Measurements from ENCODE around the gene SHKBP1.

Gene SHKBP1

DNA sequence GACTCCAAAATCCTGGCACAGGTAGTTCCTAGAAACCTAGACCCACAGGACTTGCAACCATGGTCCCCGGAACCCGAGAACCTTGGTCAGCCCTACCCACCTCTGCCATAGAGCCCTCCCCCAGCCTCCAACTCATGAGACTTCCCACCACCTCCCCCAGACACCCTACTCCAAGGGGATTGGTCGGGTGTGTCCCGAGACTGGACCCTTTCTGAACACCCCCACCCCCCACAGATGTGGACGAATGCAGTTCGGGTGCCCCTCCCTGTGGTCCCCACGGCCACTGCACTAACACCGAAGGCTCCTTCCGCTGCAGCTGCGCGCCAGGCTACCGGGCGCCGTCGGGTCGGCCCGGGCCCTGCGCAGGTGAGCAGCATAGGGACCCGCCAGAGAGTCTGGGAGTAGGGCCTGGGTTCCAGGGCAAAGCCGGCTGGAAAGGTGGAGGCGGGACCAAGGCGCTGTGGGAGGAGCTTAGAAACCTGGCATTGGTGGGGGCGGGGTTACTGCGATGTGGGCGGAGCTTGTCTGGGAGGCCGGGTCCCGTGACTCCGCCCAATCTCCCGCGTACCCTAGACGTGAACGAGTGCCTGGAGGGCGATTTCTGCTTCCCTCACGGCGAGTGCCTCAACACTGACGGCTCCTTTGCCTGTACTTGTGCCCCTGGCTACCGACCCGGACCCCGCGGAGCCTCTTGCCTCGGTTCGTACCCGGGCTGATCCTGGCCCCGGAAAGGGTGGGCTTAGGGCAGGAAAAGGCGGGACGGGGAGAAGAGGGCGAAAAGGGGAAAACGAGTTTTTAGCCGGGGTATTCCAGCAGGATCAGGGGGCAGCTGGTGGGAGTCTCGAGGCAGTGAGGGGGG lies 36.4 kb downstream of the SHKBP1 start:
- TF ChIP-seq OSR1 (CRISPR knock-in tag; IDR thresholded peaks at IDR 0.05): no peak
- no peak for TF ChIP-seq TCF4 (CRISPR knock-in tag; IDR thresholded peaks at IDR 0.05; ENCODE audit: borderline replicate concordance)
- TF ChIP-seq, protein P1, sequence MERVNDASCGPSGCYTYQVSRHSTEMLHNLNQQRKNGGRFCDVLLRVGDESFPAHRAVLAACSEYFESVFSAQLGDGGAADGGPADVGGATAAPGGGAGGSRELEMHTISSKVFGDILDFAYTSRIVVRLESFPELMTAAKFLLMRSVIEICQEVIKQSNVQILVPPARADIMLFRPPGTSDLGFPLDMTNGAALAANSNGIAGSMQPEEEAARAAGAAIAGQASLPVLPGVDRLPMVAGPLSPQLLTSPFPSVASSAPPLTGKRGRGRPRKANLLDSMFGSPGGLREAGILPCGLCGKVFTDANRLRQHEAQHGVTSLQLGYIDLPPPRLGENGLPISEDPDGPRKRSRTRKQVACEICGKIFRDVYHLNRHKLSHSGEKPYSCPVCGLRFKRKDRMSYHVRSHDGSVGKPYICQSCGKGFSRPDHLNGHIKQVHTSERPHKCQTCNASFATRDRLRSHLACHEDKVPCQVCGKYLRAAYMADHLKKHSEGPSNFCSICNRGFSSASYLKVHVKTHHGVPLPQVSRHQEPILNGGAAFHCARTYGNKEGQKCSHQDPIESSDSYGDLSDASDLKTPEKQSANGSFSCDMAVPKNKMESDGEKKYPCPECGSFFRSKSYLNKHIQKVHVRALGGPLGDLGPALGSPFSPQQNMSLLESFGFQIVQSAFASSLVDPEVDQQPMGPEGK (CRISPR knock-in tag; IDR thresholded peaks at IDR 0.05; ENCODE audit: borderline replicate concordance): no peak
- no peak for TF ChIP-seq ESRRG (CRISPR knock-in tag; IDR thresholded peaks at IDR 0.05)
- TF ChIP-seq ZNF70 (CRISPR knock-in tag; IDR thresholded peaks at IDR 0.05): no peak
- TF ChIP-seq ARNTL (CRISPR knock-in tag; IDR thresholded peaks at IDR 0.05; ENCODE audit: borderline replicate concordance, low read depth): no peak
- TF ChIP-seq, protein P2, sequence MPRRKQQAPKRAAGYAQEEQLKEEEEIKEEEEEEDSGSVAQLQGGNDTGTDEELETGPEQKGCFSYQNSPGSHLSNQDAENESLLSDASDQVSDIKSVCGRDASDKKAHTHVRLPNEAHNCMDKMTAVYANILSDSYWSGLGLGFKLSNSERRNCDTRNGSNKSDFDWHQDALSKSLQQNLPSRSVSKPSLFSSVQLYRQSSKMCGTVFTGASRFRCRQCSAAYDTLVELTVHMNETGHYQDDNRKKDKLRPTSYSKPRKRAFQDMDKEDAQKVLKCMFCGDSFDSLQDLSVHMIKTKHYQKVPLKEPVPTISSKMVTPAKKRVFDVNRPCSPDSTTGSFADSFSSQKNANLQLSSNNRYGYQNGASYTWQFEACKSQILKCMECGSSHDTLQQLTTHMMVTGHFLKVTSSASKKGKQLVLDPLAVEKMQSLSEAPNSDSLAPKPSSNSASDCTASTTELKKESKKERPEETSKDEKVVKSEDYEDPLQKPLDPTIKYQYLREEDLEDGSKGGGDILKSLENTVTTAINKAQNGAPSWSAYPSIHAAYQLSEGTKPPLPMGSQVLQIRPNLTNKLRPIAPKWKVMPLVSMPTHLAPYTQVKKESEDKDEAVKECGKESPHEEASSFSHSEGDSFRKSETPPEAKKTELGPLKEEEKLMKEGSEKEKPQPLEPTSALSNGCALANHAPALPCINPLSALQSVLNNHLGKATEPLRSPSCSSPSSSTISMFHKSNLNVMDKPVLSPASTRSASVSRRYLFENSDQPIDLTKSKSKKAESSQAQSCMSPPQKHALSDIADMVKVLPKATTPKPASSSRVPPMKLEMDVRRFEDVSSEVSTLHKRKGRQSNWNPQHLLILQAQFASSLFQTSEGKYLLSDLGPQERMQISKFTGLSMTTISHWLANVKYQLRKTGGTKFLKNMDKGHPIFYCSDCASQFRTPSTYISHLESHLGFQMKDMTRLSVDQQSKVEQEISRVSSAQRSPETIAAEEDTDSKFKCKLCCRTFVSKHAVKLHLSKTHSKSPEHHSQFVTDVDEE (CRISPR knock-in tag; IDR thresholded peaks at IDR 0.05): no peak
- no peak for TF ChIP-seq TOX (CRISPR knock-in tag; IDR thresholded peaks at IDR 0.05; ENCODE audit: borderline replicate concordance)
- TF ChIP-seq SNAI2 (CRISPR knock-in tag; IDR thresholded peaks at IDR 0.05): no peak
- no peak for TF ChIP-seq CSDC2 (CRISPR knock-in tag; IDR thresholded peaks at IDR 0.05)
- no peak for TF ChIP-seq ZNF565 (CRISPR knock-in tag; conservative IDR thresholded peaks at IDR 0.05; ENCODE audit: low read depth)
- TF ChIP-seq ZC3H10 (CRISPR knock-in tag; IDR thresholded peaks at IDR 0.05): no peak
- TF ChIP-seq PPARA (CRISPR knock-in tag; IDR thresholded peaks at IDR 0.05; ENCODE audit: borderline replicate concordance): no peak
- TF ChIP-seq, protein P3, sequence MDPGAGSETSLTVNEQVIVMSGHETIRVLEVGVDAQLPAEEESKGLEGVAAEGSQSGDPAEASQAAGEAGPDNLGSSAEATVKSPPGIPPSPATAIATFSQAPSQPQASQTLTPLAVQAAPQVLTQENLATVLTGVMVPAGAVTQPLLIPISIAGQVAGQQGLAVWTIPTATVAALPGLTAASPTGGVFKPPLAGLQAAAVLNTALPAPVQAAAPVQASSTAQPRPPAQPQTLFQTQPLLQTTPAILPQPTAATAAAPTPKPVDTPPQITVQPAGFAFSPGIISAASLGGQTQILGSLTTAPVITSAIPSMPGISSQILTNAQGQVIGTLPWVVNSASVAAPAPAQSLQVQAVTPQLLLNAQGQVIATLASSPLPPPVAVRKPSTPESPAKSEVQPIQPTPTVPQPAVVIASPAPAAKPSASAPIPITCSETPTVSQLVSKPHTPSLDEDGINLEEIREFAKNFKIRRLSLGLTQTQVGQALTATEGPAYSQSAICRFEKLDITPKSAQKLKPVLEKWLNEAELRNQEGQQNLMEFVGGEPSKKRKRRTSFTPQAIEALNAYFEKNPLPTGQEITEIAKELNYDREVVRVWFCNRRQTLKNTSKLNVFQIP (CRISPR knock-in tag; IDR thresholded peaks at IDR 0.05; ENCODE audit: borderline replicate concordance, low read depth): no peak
- no peak for TF ChIP-seq ZNF8 (CRISPR knock-in tag; IDR thresholded peaks at IDR 0.05)
- ATAC-seq: no peak

DNA sequence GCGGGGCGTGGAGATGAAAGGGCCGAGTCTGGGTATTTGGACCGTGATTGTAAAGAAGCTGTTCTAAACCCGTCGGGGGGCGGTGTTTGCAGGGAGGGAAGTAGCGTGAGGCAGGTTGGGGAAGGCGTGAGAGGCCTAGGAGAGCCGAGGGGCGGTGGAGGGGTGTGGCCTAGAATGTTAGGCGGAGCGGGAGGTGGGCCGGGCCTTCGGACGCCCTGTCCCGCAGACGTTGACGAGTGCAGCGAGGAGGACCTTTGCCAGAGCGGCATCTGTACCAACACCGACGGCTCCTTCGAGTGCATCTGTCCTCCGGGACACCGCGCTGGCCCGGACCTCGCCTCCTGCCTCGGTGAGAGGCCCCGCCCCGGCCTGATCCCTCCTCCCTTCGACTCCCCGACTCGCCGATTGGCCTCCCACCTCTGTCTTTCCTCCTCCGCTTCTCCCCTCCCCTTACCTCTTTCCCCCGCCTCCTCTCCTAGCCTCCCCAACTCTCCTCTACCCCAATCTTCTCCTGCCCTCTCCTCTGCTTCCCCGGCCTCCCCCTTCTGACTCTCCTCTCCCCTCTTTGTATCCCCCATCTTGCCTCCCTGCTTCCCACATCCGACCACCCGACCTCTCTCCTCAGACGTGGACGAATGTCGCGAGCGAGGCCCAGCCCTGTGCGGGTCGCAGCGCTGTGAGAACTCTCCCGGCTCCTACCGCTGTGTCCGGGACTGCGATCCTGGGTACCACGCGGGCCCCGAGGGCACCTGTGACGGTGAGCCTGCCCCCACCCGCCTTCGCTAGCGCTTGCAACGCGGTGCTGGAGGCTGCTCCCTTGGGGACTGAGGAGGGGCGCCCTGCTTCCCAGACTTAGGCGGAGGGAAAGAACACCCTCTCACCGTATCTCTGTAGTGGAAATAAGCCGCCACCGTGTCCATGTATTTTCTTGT lies 37.3 kb downstream of the SHKBP1 start:
- no peak for ATAC-seq
- TF ChIP-seq, protein P4, sequence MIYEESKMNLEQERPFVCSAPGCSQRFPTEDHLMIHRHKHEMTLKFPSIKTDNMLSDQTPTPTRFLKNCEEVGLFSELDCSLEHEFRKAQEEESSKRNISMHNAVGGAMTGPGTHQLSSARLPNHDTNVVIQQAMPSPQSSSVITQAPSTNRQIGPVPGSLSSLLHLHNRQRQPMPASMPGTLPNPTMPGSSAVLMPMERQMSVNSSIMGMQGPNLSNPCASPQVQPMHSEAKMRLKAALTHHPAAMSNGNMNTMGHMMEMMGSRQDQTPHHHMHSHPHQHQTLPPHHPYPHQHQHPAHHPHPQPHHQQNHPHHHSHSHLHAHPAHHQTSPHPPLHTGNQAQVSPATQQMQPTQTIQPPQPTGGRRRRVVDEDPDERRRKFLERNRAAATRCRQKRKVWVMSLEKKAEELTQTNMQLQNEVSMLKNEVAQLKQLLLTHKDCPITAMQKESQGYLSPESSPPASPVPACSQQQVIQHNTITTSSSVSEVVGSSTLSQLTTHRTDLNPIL (CRISPR knock-in tag; IDR thresholded peaks at IDR 0.05; ENCODE audit: low read depth): no peak
- TF ChIP-seq CSDC2 (CRISPR knock-in tag; IDR thresholded peaks at IDR 0.05): no peak
- TF ChIP-seq, protein P3 (CRISPR knock-in tag; IDR thresholded peaks at IDR 0.05; ENCODE audit: borderline replicate concordance, low read depth): no peak
- TF ChIP-seq ISL1 (CRISPR knock-in tag; IDR thresholded peaks at IDR 0.05): no peak
- TF ChIP-seq ZNF565 (CRISPR knock-in tag; conservative IDR thresholded peaks at IDR 0.05; ENCODE audit: low read depth): no peak
- no peak for TF ChIP-seq SNAI2 (CRISPR knock-in tag; IDR thresholded peaks at IDR 0.05)
- TF ChIP-seq ZNF8 (CRISPR knock-in tag; IDR thresholded peaks at IDR 0.05): no peak
- TF ChIP-seq TCF4 (CRISPR knock-in tag; IDR thresholded peaks at IDR 0.05; ENCODE audit: borderline replicate concordance): no peak
- TF ChIP-seq ZFP3 (CRISPR knock-in tag; IDR thresholded peaks at IDR 0.05): no peak
- TF ChIP-seq, protein P1 (CRISPR knock-in tag; IDR thresholded peaks at IDR 0.05; ENCODE audit: borderline replicate concordance): no peak

Measured in SK-N-SH treated with all-trans-retinoic acid at 6 μM for 48 hours (cell line).